ENCODE data around the gene CST4.
"Not testable (repeated sequence)": the region's sequence is repeated elsewhere in the genome, so short reads cannot be mapped to it uniquely, and the experiment has no call there.

Gene CST4

DNA sequence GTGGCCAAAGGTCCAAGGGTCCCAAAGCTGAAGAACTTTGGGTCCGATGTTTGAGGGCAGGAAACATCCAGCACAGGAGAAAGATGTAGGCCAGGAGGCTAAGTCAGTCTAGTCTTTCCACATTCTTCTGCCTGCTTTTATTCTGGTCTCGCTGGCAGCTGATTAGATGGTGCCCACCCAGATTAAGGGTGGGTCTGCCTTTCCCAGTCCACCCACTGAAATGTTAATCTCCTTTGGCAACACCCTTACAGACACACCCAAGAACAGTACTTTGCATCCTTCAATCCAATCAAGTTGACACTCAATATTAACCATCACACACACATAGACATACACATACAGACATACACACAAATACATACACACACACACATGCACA lies 29.2 kb downstream of the CST4 start:
- DNase-seq = not testable (repeated sequence)

DNA sequence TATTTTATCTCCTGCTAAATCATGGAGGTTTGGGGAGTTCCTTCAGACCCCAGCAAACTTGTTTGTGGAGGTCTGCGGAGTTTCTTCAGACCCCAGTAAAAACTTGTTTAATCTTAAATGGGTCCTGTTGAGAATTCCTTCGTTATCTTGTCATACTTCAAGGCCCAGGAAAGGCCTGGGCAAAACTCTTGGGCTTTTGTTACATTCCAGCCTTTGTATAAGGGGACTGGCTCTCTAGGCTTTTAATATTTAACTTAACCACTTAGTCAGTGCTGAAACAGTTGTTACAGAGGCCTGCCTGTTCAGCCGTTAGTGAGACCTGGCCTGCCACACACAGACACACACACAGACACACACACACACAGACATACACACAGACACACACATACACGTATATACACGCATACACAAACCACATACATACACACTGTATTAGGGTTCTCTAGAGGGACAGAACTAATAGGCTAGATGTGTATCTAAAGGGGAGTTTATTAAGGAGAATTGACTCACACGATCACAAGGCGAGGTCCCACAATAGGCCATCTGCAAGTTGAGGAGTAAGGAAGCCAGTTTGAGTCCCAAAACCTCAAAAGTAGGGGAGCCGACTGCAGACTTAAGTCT lies 29.7 kb downstream of the CST4 start:
- DNase-seq = no peak

DNA sequence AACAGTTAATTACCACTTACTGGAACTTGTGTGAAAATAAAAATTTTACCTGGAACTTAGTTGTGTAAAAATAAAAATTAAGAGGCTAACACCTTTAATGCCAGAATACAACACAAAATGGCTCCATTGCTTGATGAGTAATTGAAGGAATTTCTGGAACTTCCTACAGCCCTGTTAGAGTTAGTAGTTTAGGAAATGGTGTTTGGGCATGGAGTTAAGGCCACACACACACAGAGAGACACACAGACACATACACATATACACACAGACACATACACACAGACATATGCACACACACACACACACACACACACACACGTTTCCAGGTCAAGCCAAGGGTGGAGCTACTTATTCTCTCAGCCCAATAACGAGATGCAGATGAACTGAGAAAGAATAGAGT lies 30.5 kb downstream of the CST4 start:
- no peak for DNase-seq

DNA sequence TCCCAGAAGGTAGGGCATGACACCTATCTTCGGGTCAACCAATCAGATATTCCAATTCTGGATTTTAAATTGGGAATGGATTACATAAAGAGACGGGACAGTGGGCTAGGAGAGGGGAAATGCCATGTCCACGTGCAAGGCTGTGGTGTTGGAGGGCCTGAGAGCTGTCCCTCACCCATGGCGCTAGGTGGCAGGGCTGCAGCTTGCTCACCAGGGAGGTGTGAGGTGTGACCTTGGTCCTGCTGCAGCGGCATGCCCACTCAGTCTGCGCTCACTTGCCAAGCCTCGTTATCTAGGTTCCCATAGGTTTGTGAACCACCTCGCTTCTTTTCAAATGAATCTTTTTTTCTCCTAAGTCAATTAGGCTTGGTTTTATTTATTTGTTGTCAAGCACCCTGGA lies 31.6 kb downstream of the CST4 start:
- no peak for DNase-seq

GRCh38 chr20:23656372-23656771 lies 32.5 kb downstream of the CST4 start:
- no peak for DNase-seq

GRCh38 chr20:23655491-23656211 lies 33.2 kb downstream of the CST4 start:
- DNase-seq = no peak

DNA sequence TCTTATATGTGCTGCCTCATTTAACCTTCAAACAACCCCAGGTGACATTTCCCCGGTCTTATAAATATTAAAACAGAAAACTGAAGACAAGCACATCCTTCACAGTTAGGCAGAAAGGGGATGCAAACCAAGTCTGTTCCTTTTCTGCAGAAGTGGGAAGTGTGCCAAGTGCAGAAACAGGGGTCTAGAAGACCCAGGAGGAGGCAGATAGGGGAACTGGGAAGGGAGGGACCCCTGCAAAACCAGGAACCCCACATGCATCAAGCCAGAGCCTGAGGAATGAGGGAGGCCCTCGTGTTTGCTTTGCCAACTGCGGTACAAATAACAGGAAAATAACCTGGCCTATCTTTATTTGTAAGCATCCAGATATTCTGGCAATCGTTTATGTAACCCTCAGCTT lies 34.1 kb downstream of the CST4 start:
- no peak for DNase-seq

- DNase-seq = no peak
Measured at GRCh38 chr20:23654000-23654399, 34.8 kb downstream of the CST4 start.

- DNase-seq = no peak
Measured at GRCh38 chr20:23653400-23653938, 35.4 kb downstream of the CST4 start.

DNA sequence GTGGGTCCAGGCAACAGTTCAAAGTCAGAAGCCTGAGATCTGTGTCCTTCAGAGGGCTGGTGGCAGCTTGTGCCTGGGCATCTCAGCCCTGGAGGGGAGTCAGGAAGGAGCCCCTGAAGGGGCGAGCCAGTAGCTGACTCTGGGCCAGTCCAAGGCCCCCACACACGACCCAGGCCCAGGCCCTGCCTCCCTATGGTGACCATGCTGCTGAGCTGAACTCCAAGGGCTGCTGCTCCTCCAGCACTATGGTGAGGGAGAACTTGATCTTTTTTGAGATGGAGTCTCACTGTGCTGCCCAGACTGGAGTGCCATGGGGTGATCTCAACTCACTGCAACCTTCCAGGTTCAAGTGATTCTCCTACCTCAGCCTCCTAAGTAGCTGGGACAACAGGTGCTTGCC lies 35.9 kb downstream of the CST4 start:
- no peak for DNase-seq

- no peak for DNase-seq
Measured at GRCh38 chr20:23652371-23652770, 36.5 kb downstream of the CST4 start.

DNA sequence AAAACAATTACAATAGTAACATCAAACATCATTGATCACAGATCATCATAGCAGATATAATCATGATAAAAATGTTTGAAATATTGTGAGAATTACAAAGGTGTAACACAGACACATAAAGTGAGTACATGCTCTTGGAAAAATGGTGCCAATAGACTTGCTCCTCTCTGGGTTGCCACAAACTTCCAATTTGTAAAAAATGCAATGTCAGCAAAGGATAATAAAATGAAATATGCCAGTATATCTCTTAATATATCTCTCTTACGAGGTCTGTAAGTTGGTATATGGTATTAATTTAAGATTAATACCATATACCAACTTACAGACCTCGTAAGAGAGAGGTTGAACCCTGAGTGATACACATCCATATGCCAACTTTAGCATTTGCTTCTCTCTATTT lies 37.7 kb downstream of the CST4 start:
- no peak for DNase-seq

- no peak for DNase-seq
Measured at GRCh38 chr20:23649830-23650417, 38.9 kb downstream of the CST4 start.

GRCh38 chr20:23649242-23649641 lies 39.6 kb downstream of the CST4 start:
- no peak for DNase-seq

DNA sequence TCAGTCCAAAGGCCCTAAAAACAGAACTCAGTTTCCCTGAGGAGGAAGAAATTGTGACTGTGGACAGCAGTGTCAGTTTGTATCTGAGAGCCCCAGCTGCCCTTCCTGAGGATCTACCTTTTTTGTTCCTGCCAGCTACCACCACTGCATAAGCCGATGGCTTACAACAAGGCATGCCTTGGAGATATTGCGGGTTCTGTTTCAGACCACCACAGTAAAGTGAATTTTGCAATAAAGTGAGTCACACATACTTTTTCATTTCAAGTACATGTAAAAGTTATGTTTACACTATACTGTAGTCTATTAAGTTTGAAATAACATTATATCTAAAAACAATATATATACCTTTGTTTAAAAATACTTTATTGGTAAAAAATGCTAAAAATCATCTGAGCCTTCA lies 41.5 kb downstream of the CST4 start:
- DNase-seq = no peak

- no peak for DNase-seq
Measured at GRCh38 chr20:23646106-23646873, 42.5 kb downstream of the CST4 start.

DNA sequence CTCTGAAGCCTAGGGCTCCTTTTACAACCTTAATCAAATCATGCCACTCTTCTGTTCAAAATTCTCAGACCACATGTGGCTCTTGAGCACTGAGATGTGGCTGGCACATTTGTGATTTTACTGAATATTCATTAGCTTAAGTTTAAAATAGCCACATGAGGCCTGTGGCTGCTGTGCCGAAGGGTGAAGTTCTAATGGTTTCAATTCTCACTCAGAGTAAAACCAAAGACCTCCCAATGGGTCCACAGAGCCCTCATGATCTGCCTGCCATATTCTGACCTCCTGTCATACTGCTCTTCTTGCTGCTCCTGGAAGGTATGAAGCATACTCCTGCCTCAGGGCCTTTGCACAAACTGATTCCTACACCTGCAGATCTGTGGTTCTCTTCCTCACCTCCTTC lies 43.3 kb downstream of the CST4 start:
- no peak for DNase-seq

GRCh38 chr20:23644164-23644563 lies 44.7 kb downstream of the CST4 start:
- DNase-seq = no peak

DNA sequence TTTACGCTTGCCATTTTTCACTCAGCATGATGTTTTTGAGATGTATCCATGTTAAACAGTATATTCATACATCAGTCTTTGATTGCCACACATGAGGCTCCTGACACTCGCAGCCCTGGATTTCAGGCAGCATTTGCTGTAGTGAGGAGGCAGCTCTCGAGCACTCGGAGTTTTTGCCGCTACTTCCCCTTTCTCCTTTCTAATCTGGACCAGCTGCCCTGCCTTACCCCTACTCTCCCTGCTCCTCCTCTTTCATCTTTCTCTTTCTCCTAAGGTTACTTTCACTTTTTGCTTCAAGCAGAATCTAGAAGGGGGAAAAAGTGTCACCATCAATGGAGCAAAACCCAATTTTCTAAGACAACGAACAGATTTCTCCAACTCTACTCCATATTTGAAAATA lies 45.2 kb downstream of the CST4 start:
- no peak for DNase-seq

GRCh38 chr20:23641936-23642751 lies 46.7 kb downstream of the CST4 start:
- DNase-seq = no peak

DNA sequence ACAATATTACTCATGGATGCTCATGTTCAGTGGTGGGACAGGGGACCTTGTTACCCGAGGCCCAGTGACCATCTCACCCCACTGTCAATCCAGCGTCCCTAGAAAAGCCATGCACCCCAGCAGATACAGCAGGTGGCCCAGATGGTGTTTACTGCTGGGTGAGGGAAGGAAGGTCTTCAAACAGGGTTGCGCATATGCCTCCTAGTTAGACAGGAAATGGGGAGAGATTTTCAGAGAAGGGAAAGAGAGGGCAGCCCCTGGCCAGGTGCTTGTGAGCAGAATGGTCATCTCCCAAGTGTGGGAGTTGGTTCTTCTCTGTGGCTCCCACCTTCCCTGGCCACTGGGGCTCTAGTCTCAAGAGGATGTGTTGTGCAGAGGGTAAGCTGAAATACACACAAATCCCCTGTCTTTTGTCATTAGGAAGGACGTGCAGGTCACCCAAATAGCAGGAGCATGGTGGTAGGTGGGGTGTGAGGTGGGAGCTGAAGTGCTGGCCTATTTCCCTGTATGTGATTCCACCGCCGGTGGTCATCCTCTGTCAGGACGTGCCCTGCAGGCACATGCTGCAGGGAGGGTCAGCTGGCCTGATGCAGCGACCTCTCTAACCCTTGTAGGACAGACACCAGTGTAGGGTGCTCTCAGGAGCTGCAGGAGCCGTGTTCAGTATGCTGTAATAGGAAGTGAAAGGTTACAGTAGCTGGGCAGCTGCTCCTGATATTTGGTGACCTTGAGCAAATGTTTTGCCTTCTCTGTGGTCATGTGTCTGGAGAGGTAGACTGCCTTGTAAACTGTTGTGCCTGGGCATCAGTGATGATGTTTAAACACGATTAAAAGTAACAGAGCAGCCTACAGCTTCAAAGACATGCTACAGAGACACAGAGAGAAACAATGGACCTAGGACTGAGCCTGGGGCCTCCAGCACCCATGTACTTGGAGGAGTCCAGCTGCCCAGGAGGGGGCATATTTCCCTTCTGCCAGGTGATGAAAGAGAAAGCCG lies 47.9 kb downstream of the CST4 start:
- no peak for DNase-seq

Measured in NCI-H2029 treated with DMSO at 0.1 percent for 48 hours (cell line).